ENCODE measurements around the gene ELP4. TPM values are rescaled to one million over a fixed set of nuclear protein-coding genes. Genes with fewer than 3 reads are reported as not detected.

Gene ELP4
- total RNA-seq, 1 donor from 2014 or later: 23.4 TPM

DNA sequence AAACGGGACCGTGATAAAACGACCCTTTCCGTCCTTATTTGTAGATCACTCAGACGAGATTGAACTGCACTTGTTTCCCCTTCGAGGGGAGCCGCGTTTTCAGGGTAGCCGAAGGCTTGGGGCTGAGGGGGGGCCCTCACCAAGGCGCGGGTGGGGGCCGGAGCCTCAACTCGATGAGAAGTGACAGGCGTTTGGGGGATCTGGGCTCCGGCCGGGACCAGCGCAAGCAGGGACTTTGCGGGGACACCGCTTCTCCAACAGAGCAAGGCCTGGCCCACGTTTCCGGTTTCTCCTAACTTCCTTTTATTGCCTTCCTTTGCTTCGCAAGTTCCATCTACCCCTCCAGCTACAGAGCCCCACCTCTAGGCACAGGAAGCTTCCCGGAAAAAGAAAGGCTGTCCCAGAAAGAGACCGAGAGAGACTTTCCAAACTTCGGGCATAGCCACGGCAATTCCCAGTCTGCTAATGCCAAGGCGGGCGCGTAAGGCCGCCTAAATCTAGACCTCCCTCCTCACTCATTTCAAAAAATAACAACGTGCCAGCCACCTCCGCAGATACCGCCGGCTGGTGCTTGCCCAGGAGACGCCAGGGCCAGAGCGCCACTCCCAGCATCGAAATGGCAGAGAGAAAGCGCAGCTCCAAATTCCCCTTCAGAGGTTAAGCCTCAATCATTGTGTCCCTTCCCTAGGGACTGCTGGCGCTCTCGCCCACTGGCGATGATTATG lies 294.9 kb downstream of the ELP4 start:
- H3K36me3 Mint-ChIP-seq (ENCODE audit: insufficient read depth): no peaks in the 10 kb centered on the region
- H3K4me3 Mint-ChIP-seq (ENCODE audit: low read depth): peak overlapping the region; percentile 30
- peaks cover 6% of the 10 kb centered on the region for H3K4me1 Mint-ChIP-seq (ENCODE audit: low read depth)
- no peaks in the 10 kb centered on the region for H3K9me3 Mint-ChIP-seq (ENCODE audit: low read depth)
- peaks cover 95% of the 10 kb centered on the region for H3K27me3 Mint-ChIP-seq
- no peak for TF ChIP-seq CTCF (IDR thresholded peaks at IDR 0.05; ENCODE audit: unreplicated experiment)
- no peak overlapping the region for H3K27ac Mint-ChIP-seq
- DNase-seq (ENCODE audit: low spot score, unreplicated experiment): no peak

DNA sequence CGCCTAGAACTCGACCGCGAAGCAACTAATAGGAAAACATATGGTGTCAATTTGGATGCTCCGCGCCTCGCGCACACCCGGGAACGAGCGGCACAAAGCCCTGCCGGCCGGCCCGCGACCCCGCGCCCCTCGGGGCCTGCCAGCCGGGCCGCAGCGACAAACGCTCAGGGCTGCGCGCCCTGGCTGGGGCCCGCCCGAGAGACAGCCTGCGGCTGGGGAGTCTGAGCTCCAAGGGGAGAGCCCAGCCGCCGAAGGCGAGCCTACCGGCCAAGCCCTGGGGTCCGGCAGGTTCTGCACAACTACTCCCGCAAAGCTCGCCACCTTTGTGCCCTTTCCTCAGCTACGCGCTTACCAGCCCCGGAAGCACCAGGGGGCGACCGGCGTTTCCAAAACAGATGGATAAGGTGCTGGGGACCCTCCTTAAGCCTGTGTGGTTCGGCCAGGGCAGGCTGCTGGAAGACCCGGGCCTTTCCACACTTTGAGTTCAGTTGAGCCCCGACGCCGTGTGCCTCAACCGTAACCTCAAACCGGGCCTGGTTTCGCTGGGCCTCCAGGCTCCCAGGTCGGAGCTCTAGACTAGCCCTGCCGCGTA lies 295.6 kb downstream of the ELP4 start:
- no peak for DNase-seq (ENCODE audit: low spot score, unreplicated experiment)
- H3K36me3 Mint-ChIP-seq (ENCODE audit: insufficient read depth): no peaks in the 10 kb centered on the region
- peak overlapping the region; percentile 30 for H3K4me3 Mint-ChIP-seq (ENCODE audit: low read depth)
- H3K4me1 Mint-ChIP-seq (ENCODE audit: low read depth): peaks cover 8% of the 10 kb centered on the region
- peaks cover 94% of the 10 kb centered on the region for H3K27me3 Mint-ChIP-seq
- no peaks in the 10 kb centered on the region for H3K9me3 Mint-ChIP-seq (ENCODE audit: low read depth)
- H3K27ac Mint-ChIP-seq: no peak overlapping the region
- TF ChIP-seq CTCF (IDR thresholded peaks at IDR 0.05; ENCODE audit: unreplicated experiment): peak; percentile 11

- no peak overlapping the region for H3K4me3 Mint-ChIP-seq (ENCODE audit: low read depth)
- no peaks in the 10 kb centered on the region for H3K9me3 Mint-ChIP-seq (ENCODE audit: low read depth)
- no peak overlapping the region for H3K27ac Mint-ChIP-seq
- no peaks in the 10 kb centered on the region for H3K36me3 Mint-ChIP-seq (ENCODE audit: insufficient read depth)
- peaks cover 91% of the 10 kb centered on the region for H3K27me3 Mint-ChIP-seq
- peaks cover 9% of the 10 kb centered on the region for H3K4me1 Mint-ChIP-seq (ENCODE audit: low read depth)
- no peak for TF ChIP-seq CTCF (IDR thresholded peaks at IDR 0.05; ENCODE audit: unreplicated experiment)
- DNase-seq (ENCODE audit: low spot score, unreplicated experiment): no peak
Measured at GRCh38 chr11:31805629-31806185, 296.1 kb downstream of the ELP4 start.

- TF ChIP-seq CTCF (IDR thresholded peaks at IDR 0.05; ENCODE audit: unreplicated experiment): no peak
- no peak for DNase-seq (ENCODE audit: low spot score, unreplicated experiment)
- peak overlapping the region; percentile 1 for H3K27ac Mint-ChIP-seq
Measured at GRCh38 chr11:31806186-31806927, 296.8 kb downstream of the ELP4 start.

More at GRCh38 chr11:31806186-31806927, 296.8 kb downstream of the ELP4 start:
- Mint-ChIP-seq H3K4me3 (ENCODE audit: low read depth) (no peak overlapping the region), H3K36me3 (ENCODE audit: insufficient read depth) (no peaks in the 10 kb centered on the region), H3K9me3 (ENCODE audit: low read depth) (no peaks in the 10 kb centered on the region), H3K4me1 (ENCODE audit: low read depth) (peaks cover 14% of the 10 kb centered on the region), H3K27me3 (peaks cover 91% of the 10 kb centered on the region)

All from progenitor cell of endocrine pancreas (in vitro differentiated cells).